Stimulated activated CD4-positive, alpha-beta T cell treated with anti-CD3 and anti-CD28 coated beads, Interleukin-1b, Interleukin-23, amount 100 ng/mL, for 4 hours (primary cell): Measurements from ENCODE around the gene NAALAD2.

Experiments
- DNase-seq, 2 donors: peaks; one replicate each; pipeline ENCODE4 v3.0.0-alpha.2; 2020; ENCODE audit warnings: low read depth in 2 of 2

The NAALAD2 gene

GRCh38 chr11:90241414-90241813, 107.0 kb downstream of the NAALAD2 start:
- DNase-seq, result no peak
